HG03342 (cell line): ENCODE results near the gene NDUFS6.
A peak's percentile ranks its signal among the peaks of the same experiment; 100 is the strongest.

Experiments
- ATAC-seq: cut with Tn5 transposase; IDR thresholded peaks from one replicate; pipeline ENCODE4 v1.9.1; 2021; ENCODE audit warnings: mild to moderate bottlenecking, moderate library complexity; ENCODE audit not compliant: unreplicated experiment

The NDUFS6 gene

DNA sequence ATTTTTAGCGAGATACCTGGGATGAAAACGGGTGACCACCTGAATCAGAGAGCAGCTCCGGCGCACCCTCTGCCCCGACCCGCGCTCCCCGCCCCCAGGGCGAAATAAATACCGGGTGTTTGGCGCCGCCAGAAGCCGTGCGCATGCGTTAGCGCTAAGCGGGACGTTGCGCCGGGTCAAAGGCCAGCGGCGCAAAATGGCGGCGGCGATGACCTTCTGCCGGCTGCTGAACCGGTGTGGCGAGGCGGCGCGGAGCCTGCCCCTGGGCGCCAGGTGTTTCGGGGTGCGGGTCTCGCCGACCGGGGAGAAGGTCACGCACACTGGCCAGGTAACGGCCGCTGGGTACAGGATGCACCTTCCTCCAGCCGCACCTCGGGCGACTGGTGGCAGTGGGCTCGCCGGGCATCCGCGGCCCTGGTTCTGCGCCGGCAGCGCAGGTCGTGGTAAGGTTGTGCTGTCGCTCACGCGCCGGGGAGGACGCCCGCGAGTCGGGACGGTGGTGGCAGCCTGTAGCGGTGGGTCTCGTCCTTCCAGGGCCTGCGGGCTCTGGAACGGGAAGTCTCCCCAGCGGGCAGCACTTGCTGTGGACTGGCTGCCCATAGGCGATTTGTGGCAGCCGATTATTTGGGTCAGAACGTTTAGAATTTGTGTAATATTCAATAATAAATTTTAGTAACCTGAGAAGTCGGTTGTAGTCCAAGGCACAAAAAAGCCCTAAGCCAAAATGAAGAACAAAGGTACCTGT lies at the start of gene NDUFS6:
TSS of gene NDUFS6 (plus strand) at position 186 of the 745 bp plus-strand sequence. CDS start at position 197, 11 bp downstream.
- ATAC-seq: peak; percentile 54

GRCh38 chr5:1751864-1752822 lies 49.1 kb upstream of the NDUFS6 start:
- ATAC-seq: no peak

GRCh38 chr5:1752881-1753280 lies 48.3 kb upstream of the NDUFS6 start:
- ATAC-seq: no peak

GRCh38 chr5:1753490-1753889 lies 47.7 kb upstream of the NDUFS6 start:
- no peak for ATAC-seq

GRCh38 chr5:1754531-1755220 lies 46.5 kb upstream of the NDUFS6 start:
- no peak for ATAC-seq

- no peak for ATAC-seq
These were observed 45.8 kb upstream of the NDUFS6 start for GRCh38 chr5:1755321-1755949.

DNA sequence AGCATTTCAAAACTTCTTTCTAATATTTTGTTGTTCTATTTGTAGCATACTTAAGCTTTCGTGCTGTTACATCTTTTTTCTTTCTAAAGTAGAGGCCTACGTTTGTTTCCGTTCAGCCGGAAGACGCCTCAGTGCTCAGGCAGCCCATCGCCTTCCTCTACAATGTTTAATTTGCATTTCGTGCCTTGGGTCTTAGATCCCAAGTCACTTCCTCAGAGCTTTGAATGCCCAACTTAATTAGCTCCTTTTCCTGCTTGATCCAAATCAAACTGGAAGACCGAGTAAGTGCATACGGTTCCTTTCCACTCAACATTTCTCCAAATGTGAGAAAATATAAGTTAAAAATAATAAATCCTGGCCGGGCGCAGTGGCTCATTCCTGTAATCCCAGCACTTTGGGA lies 44.7 kb upstream of the NDUFS6 start:
- ATAC-seq: no peak

DNA sequence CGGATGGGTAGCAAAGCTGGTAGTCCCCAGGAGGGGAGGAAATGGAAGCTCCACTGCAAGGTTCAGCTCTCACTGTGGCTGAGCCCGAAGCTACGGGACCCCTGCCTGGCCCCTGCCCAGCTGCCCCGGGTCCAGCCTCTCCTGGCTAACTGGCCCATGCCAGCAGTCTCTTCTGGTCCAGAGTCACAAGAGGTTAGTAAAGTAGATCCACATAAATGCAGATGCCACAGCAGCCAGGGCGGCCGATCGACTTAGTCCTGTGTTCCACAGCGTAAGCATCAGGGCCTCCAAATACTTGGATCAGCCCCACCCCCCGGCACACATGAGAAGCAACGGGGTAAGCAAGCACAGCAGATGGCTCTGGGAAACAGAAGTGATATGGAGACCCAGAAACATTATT lies 43.7 kb upstream of the NDUFS6 start:
- ATAC-seq: no peak

- no peak for ATAC-seq
These were observed 42.6 kb upstream of the NDUFS6 start for GRCh38 chr5:1758574-1758973.

DNA sequence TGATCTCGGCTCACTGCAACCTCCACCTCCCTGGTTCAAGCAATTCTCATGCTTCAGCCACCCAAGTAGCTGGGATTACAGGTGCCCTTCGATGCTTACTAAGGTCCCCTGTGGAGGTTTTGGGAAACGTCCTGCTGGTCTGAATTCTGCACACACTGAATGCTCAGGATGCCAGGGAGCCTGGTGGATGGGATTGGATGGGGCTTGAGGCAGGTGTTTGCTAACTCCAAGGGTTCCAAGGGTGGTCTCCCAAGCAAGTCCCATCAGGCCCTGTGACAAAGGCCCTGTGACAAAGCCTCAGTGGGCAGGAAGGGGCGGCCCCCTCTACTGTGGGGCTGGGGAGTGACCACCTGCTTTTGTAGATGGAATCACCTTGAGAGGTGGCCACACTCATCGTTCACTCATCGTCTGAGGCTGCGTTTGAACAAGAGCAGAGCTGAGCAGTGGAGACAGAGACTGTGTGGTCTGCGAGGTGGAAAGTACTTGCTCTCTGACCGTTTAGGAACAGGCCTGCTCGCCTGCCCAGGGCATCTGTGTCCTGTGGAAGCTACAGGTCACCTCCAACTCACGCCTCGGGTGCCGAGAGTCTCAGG lies 41.7 kb upstream of the NDUFS6 start:
- ATAC-seq: no peak

GRCh38 chr5:1760231-1760630 lies 41.0 kb upstream of the NDUFS6 start:
- no peak for ATAC-seq

DNA sequence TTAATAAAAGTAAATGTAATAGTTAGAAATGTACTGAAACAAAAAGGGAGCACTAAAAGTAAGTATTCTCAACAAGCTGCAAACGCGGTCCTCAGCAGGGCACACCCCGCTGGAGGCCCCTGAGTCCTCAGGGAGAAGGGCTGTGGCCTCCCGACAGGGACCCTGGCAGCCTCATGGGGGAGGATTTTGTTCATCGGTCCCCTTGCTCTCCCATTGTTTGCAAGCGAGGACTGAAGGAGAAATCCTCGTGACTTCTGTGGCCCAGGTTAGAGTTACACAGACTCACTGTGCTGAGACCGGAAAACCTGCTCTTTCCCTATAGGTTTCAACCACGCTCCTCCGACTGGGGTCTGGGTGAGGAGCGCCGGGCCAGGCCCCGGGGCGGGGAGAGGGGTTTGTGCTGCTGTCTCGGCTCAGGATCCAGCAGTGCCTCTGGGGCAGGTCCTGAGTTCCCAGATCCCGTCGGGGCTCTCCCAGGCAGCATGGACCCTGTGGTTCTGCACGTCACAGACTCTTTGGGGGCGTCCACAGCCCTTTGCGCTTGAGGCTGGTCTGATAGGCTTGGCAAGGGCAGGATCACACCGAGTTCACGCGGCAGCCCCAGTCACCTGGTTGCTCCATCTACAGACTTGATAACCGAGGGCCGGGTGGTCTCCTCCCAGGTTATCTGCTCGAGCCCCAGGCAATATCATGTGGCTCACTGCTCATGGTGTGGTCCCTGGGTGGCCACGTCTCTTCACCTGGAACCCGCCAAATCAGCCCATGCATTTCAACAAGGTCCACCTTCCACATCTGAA lies 40.4 kb upstream of the NDUFS6 start:
- ATAC-seq: no peak

- ATAC-seq: no peak
These were observed 39.8 kb upstream of the NDUFS6 start for GRCh38 chr5:1761453-1761755.

GRCh38 chr5:1762121-1762882 lies 38.9 kb upstream of the NDUFS6 start:
- no peak for ATAC-seq

- no peak for ATAC-seq
These were observed 38.2 kb upstream of the NDUFS6 start for GRCh38 chr5:1762883-1763547.

- ATAC-seq: no peak
These were observed 37.7 kb upstream of the NDUFS6 start for GRCh38 chr5:1763548-1763911.

- ATAC-seq: no peak
These were observed 37.1 kb upstream of the NDUFS6 start for GRCh38 chr5:1763960-1764605.

GRCh38 chr5:1764606-1764960 lies 36.6 kb upstream of the NDUFS6 start:
- no peak for ATAC-seq
